Tibial nerve (tissue), 4 donors: ENCODE measurements around the gene RGS16.

Experiments
- CTCF ChIP-seq, 5 experiments: fragments of 200-600 bp in 3 of 5; fragments of 450-650 bp in 2 of 5; sonication (generic) in 3 of 5; IDR thresholded peaks; one replicate each; pipeline ENCODE4 v1.5.1; 2016 to 2019; ENCODE audit warnings: antibody characterized with exemption in 5 of 5, mild to moderate bottlenecking in 3 of 5, moderate library complexity in 2 of 5
- EP300 ChIP-seq, 2 donors: sonication (generic); formaldehyde crosslinking; IDR thresholded peaks; one replicate each; pipeline ENCODE4 v1.6.1; 2017; ENCODE audit warnings: antibody characterized with exemption in 2 of 2, mild to moderate bottlenecking in 1 of 2
- POLR2A ChIP-seq, 2 donors: fragments of 450-650 bp; IDR thresholded peaks; one replicate each; pipeline ENCODE4 v1.6.1; 2017; ENCODE audit warnings: antibody characterized with exemption in 2 of 2, mild to moderate bottlenecking in 2 of 2, moderate library complexity in 2 of 2

- TF ChIP-seq EP300 (IDR thresholded peaks at IDR 0.05) (no peak), CTCF (IDR thresholded peaks at IDR 0.05) (no peak), POLR2A (IDR thresholded peaks at IDR 0.05) (no peak)
These were observed 13.7 kb upstream of the RGS16 start for GRCh38 chr1:182617734-182618351.
